Progenitor cell of endocrine pancreas (in vitro differentiated cells): ENCODE results near the gene GSX2. TPM values are rescaled to one million over a fixed set of nuclear protein-coding genes. Genes with fewer than 3 reads are reported as not detected.

Experiments used
- DNase-seq: peaks from one replicate; pipeline ENCODE4 v3.0.0; 2021; ENCODE audit warnings: low spot score; ENCODE audit not compliant: unreplicated experiment
- H3K27ac Mint-ChIP-seq: 2 replicates; pipeline ENCODE4 v1.8.0; 2021; ENCODE audit warnings: mild to moderate bottlenecking, moderate library complexity, mixed read lengths
- H3K27me3 Mint-ChIP-seq: 2 replicates; pipeline ENCODE4 v1.8.0; 2021; ENCODE audit warnings: mixed read lengths
- H3K36me3 Mint-ChIP-seq: 2 replicates; pipeline ENCODE4 v1.8.0; 2022; ENCODE audit warnings: mixed read lengths; ENCODE audit not compliant: insufficient read depth
- H3K4me1 Mint-ChIP-seq: 2 replicates; pipeline ENCODE4 v1.8.0; 2021; ENCODE audit warnings: low read depth, mixed read lengths
- H3K4me3 Mint-ChIP-seq: 2 replicates; pipeline ENCODE4 v1.8.0; 2021; ENCODE audit warnings: low read depth, mild to moderate bottlenecking, moderate library complexity, mixed read lengths
- H3K9me3 Mint-ChIP-seq: 2 replicates; pipeline ENCODE4 v1.8.0; 2021; ENCODE audit warnings: low read depth, mixed read lengths
- total RNA-seq: library from RNA; stranded (reverse); gene quantifications from 2 replicates; pipeline ENCODE4 v1.2.1, GENCODE V29; 2021
- TF ChIP-seq, protein P1 (sequence below): fragments of 200-600 bp; sonication (generic); IDR thresholded peaks from one replicate; pipeline ENCODE4 v1.5.0; 2021; ENCODE audit warnings: antibody characterized with exemption, mild to moderate bottlenecking; ENCODE audit not compliant: unreplicated experiment

Gene GSX2
- total RNA-seq, 1 donor from 2014 or later = not detected

DNA sequence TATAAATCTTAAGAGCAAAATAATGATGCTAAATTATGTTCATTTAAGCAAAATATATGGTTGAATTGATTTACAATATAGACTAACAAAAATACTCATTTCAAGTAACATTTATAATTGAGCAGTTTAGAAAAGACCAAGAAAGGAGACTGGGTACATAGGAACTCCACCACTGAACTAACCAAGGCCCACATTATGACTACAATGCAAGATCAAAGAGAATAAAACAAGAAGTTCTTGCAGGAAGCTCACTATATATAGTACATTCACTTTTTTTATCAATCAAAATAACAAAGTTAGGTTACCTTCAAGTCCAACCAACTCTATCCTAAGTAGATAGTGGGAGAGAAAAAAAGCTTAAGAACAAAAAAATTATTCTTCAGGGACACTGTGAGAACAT lies 43.6 kb upstream of the GSX2 start:
- H3K4me3 Mint-ChIP-seq = no peak overlapping the region
- H3K36me3 Mint-ChIP-seq = no peaks in the 10 kb centered on the region
- H3K9me3 Mint-ChIP-seq = no peaks in the 10 kb centered on the region
- H3K4me1 Mint-ChIP-seq = peaks cover 5% of the 10 kb centered on the region
- no peaks in the 10 kb centered on the region for H3K27me3 Mint-ChIP-seq
- no peak overlapping the region for H3K27ac Mint-ChIP-seq
- TF ChIP-seq, protein P1, sequence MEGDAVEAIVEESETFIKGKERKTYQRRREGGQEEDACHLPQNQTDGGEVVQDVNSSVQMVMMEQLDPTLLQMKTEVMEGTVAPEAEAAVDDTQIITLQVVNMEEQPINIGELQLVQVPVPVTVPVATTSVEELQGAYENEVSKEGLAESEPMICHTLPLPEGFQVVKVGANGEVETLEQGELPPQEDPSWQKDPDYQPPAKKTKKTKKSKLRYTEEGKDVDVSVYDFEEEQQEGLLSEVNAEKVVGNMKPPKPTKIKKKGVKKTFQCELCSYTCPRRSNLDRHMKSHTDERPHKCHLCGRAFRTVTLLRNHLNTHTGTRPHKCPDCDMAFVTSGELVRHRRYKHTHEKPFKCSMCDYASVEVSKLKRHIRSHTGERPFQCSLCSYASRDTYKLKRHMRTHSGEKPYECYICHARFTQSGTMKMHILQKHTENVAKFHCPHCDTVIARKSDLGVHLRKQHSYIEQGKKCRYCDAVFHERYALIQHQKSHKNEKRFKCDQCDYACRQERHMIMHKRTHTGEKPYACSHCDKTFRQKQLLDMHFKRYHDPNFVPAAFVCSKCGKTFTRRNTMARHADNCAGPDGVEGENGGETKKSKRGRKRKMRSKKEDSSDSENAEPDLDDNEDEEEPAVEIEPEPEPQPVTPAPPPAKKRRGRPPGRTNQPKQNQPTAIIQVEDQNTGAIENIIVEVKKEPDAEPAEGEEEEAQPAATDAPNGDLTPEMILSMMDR = no peak
- no peak for DNase-seq

DNA sequence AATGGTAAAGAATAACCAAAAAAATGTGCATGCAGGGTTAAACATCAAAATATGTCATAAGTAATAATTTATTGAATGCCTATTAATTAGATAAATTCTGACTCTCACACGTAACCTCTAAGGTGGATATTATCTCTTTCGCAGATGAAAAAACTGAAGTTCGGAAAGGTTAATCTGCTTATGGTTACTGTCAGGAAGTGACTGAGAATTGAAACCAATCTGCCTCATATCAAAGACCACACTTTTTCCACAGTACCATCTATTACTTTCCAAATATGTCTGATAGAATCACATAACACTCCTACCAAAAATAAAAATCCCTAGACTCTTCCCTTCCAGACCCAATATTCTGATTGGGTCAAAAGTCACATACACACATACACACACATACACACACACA lies 41.8 kb upstream of the GSX2 start:
- TF ChIP-seq, protein P1 = no peak
- Mint-ChIP-seq H3K36me3 (no peaks in the 10 kb centered on the region), H3K4me1 (peaks cover 17% of the 10 kb centered on the region), H3K27me3 (no peaks in the 10 kb centered on the region), H3K27ac (no peak overlapping the region), H3K9me3 (no peaks in the 10 kb centered on the region), H3K4me3 (no peak overlapping the region)
- no peak for DNase-seq

DNA sequence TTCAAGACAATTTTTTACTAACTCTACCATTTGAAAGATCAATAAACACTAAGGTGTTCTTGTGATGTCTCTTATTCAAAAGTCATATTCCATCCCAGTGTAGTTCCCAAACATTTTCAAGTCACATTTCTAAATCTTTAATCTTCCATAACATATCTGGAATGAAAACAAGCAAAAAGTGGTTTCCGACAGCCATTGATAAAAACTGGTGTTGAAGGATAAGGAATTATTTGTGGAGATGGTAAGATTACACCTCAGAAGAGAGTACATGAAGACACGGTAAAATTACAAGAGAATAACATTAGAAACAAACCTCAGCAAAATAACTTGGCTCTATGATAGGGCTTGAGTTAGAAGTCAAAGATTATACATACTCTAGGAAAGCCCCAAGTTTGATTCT lies 39.8 kb upstream of the GSX2 start:
- Mint-ChIP-seq H3K9me3 (no peaks in the 10 kb centered on the region), H3K4me3 (no peak overlapping the region), H3K27ac (no peak overlapping the region), H3K4me1 (peaks cover 20% of the 10 kb centered on the region), H3K27me3 (no peaks in the 10 kb centered on the region), H3K36me3 (no peaks in the 10 kb centered on the region)
- DNase-seq = no peak
- TF ChIP-seq, protein P1 = no peak

DNA sequence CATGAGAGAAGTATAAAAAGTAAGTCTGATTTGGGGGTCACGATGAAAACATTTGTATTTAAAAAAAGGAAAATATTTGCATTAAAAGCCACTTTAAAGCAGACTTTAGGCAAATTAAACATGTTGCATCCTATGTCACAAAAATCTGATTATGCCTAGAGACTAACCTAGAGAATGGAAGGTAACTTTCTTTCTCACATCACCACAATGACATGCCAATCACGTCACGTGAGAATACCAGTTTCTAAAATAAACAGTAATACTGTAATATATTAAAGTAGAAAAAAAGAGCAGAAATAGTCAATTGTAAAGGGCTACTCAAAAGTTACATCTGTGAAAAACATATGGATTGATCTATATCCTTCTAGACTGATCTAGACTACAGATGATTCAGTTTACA lies 38.9 kb upstream of the GSX2 start:
- Mint-ChIP-seq H3K27ac (no peak overlapping the region), H3K4me1 (peaks cover 20% of the 10 kb centered on the region), H3K4me3 (no peak overlapping the region), H3K36me3 (no peaks in the 10 kb centered on the region), H3K27me3 (peaks cover 4% of the 10 kb centered on the region), H3K9me3 (no peaks in the 10 kb centered on the region)
- TF ChIP-seq, protein P1 = no peak
- no peak for DNase-seq

DNA sequence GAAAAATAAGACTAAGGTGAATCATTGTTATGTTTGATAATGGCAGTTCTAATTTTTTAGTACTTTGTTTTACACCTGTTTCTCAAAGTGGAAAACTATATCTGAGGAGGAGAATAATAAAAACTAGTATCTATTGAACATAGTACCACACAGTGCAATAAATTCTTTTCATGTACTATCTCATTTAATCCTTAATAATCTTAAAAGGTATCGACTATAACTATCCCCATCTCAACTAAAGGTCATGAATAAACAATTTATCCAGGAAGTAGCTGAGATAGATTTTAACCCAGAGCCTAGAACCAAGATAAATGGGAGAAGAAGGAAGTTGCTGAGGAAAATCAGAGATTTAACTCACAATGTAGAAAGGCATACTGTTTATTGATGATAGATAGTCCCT lies 38.1 kb upstream of the GSX2 start:
- Mint-ChIP-seq H3K27ac (peak overlapping the region; percentile 69), H3K4me3 (no peak overlapping the region), H3K9me3 (no peaks in the 10 kb centered on the region), H3K36me3 (no peaks in the 10 kb centered on the region), H3K4me1 (peaks cover 22% of the 10 kb centered on the region), H3K27me3 (peaks cover 4% of the 10 kb centered on the region)
- TF ChIP-seq, protein P1 = no peak
- no peak for DNase-seq
